ENCODE results near the gene TMEM213. TPM values are rescaled to one million over a fixed set of nuclear protein-coding genes. Genes with fewer than 3 reads are reported as not detected.

TMEM213 gene
- total RNA-seq, 4 donors from 2014 or later: not detected

- Histone ChIP-seq H3K27ac (no peak overlapping the region), H3K4me3 (no peak overlapping the region), H3K9me3 (no peaks in the 10 kb centered on the region), H3K36me3 (no peaks in the 10 kb centered on the region), H3K27me3 (no peaks in the 10 kb centered on the region), H3K4me1 (no peaks in the 10 kb centered on the region)
- DNase-seq: no peak
- intact Hi-C loops (cut with DNase I; ENCODE audit: low total_unique reads): loop anchor here (5.0 kb wide), 1 partner anchor 1320 kb away; no protein-coding TSS in a partner anchor
- in situ Hi-C loops (cut with MboI; ENCODE audit: low pct_ligation_motif_present in 1 of 4, low pct_unique_long_range_greater_than_20kb in 1 of 4, low sequenced_read_pairs in 3 of 4): no loop called here
- WGBS, 2 donors (ENCODE audit: low coverage in 1 of 2): 86 to 93% methylated on average over 2 to 4 of the region's 4 CpGs
- TF ChIP-seq POLR2AphosphoS5 (IDR thresholded peaks at IDR 0.05) (no peak), EP300 (IDR thresholded peaks at IDR 0.05; ENCODE audit: low read depth) (no peak), CTCF (IDR thresholded peaks at IDR 0.05) (no peak), POLR2A (IDR thresholded peaks at IDR 0.05) (no peak)
Measured at GRCh38 chr7:138872576-138872975, 74.8 kb downstream of the TMEM213 start.

- in situ Hi-C loops (cut with MboI; ENCODE audit: low pct_ligation_motif_present in 1 of 4, low pct_unique_long_range_greater_than_20kb in 1 of 4, low sequenced_read_pairs in 3 of 4) (no loop called here), intact Hi-C loops (cut with DNase I; ENCODE audit: low total_unique reads) (loop anchor here (5.0 kb wide), 1 partner anchor 1321 kb away; no protein-coding TSS in a partner anchor)
- Histone ChIP-seq H3K27ac (no peak overlapping the region), H3K9me3 (no peaks in the 10 kb centered on the region), H3K36me3 (no peaks in the 10 kb centered on the region), H3K27me3 (no peaks in the 10 kb centered on the region), H3K4me3 (no peak overlapping the region), H3K4me1 (no peaks in the 10 kb centered on the region)
- TF ChIP-seq POLR2AphosphoS5 (IDR thresholded peaks at IDR 0.05): no peak
- TF ChIP-seq EP300 (IDR thresholded peaks at IDR 0.05; ENCODE audit: low read depth): no peak
- TF ChIP-seq POLR2A (IDR thresholded peaks at IDR 0.05): no peak
- TF ChIP-seq CTCF (IDR thresholded peaks at IDR 0.05): no peak
- WGBS, 2 donors (ENCODE audit: low coverage in 1 of 2): 83% methylated on average over 5 of the region's 5 CpGs; no CpG with 5 or more reads in 1 of the 2 donors
- DNase-seq: no peak
Measured at GRCh38 chr7:138873220-138873892, 75.6 kb downstream of the TMEM213 start.

GRCh38 chr7:138875794-138876193 is 78.0 kb downstream of the TMEM213 start:
- intact Hi-C loops (cut with DNase I; ENCODE audit: low total_unique reads): no loop called here
- Histone ChIP-seq H3K9me3 (no peaks in the 10 kb centered on the region), H3K36me3 (no peaks in the 10 kb centered on the region), H3K27ac (no peak overlapping the region), H3K4me1 (no peaks in the 10 kb centered on the region), H3K27me3 (no peaks in the 10 kb centered on the region), H3K4me3 (no peak overlapping the region)
- in situ Hi-C loops (cut with MboI; ENCODE audit: low pct_ligation_motif_present in 1 of 4, low pct_unique_long_range_greater_than_20kb in 1 of 4, low sequenced_read_pairs in 3 of 4): loop anchor here in 2 of 4 donors (25.0 kb wide), 2 partner anchors 187 to 212 kb away; no protein-coding TSS in a partner anchor
- TF ChIP-seq POLR2AphosphoS5 (IDR thresholded peaks at IDR 0.05) (no peak), CTCF (IDR thresholded peaks at IDR 0.05) (no peak), EP300 (IDR thresholded peaks at IDR 0.05; ENCODE audit: low read depth) (no peak), POLR2A (IDR thresholded peaks at IDR 0.05) (no peak)
- no peak for DNase-seq
- 75 to 78% methylated on average over 5 to 9 of the region's 9 CpGs for WGBS, 2 donors (ENCODE audit: low coverage in 1 of 2)

GRCh38 chr7:138876326-138876725 is 78.5 kb downstream of the TMEM213 start:
- 86 to 88% methylated on average over 2 to 4 of the region's 4 CpGs for WGBS, 2 donors (ENCODE audit: low coverage in 1 of 2)
- Histone ChIP-seq H3K4me1 (no peaks in the 10 kb centered on the region), H3K27me3 (no peaks in the 10 kb centered on the region), H3K9me3 (no peaks in the 10 kb centered on the region), H3K27ac (no peak overlapping the region), H3K4me3 (no peak overlapping the region), H3K36me3 (no peaks in the 10 kb centered on the region)
- intact Hi-C loops (cut with DNase I; ENCODE audit: low total_unique reads) (no loop called here), in situ Hi-C loops (cut with MboI; ENCODE audit: low pct_ligation_motif_present in 1 of 4, low pct_unique_long_range_greater_than_20kb in 1 of 4, low sequenced_read_pairs in 3 of 4) (loop anchor here in 2 of 4 donors (25.0 kb wide), 2 partner anchors 186 to 211 kb away; no protein-coding TSS in a partner anchor)
- DNase-seq: no peak
- no peak for TF ChIP-seq EP300 (IDR thresholded peaks at IDR 0.05; ENCODE audit: low read depth)
- no peak for TF ChIP-seq POLR2AphosphoS5 (IDR thresholded peaks at IDR 0.05)
- no peak for TF ChIP-seq POLR2A (IDR thresholded peaks at IDR 0.05)
- TF ChIP-seq CTCF (IDR thresholded peaks at IDR 0.05): no peak

Measured in transverse colon (tissue), 4 donors.